SK-N-SH (cell line): ENCODE measurements around the gene ZNF366.

ENCODE experiments used
- CTCF ChIP-seq: fragments of 200-600 bp; sonication (generic); IDR thresholded peaks from 2 replicates; pipeline ENCODE4 v1.6.1; 2017; ENCODE audit warnings: antibody characterized with exemption, mild to moderate bottlenecking, moderate library complexity
- POLR2AphosphoS5 ChIP-seq: IDR thresholded peaks from 2 replicates; pipeline ENCODE4 v1.6.1; 2012; ENCODE audit warnings: low read depth, low read length

- TF ChIP-seq POLR2AphosphoS5 (no peak), CTCF (no peak)
Observed at GRCh38 chr5:72486371-72486770, 20.8 kb downstream of the ZNF366 start.
